HEK293T (cell line): Measurements from ENCODE around the gene TSEN34.

Experiments
- BHLHE40 ChIP-seq: fragments of 450-650 bp; IDR thresholded peaks from 2 replicates; pipeline ENCODE4 v1.6.1; 2016; ENCODE audit warnings: mild to moderate bottlenecking, moderate library complexity, borderline replicate concordance
- CTBP1 ChIP-seq: fragments of 450-650 bp; IDR thresholded peaks from 2 replicates; pipeline ENCODE4 v1.6.1; 2016; ENCODE audit warnings: borderline replicate concordance
- ELF4 ChIP-seq: fragments of 450-650 bp; IDR thresholded peaks from 2 replicates; pipeline ENCODE4 v1.6.1; 2017; ENCODE audit warnings: antibody characterized with exemption
- FOXK2 ChIP-seq: fragments of 450-650 bp; IDR thresholded peaks from 2 replicates; pipeline ENCODE4 v1.6.1; 2016; ENCODE audit warnings: mild to moderate bottlenecking
- HDGF ChIP-seq: fragments of 450-650 bp; IDR thresholded peaks from 2 replicates; pipeline ENCODE4 v1.6.1; 2017; ENCODE audit warnings: antibody characterized with exemption, borderline replicate concordance
- PKNOX1 ChIP-seq: fragments of 450-650 bp; IDR thresholded peaks from 2 replicates; pipeline ENCODE4 v1.6.1; 2016
- SP1 ChIP-seq: fragments of 450-650 bp; IDR thresholded peaks from 2 replicates; pipeline ENCODE4 v1.6.1; 2017
- SUZ12 ChIP-seq: fragments of 450-650 bp; IDR thresholded peaks from 2 replicates; pipeline ENCODE4 v1.6.1; 2016; ENCODE audit warnings: mild to moderate bottlenecking

GRCh38 chr19:54209811-54210494, 18.8 kb downstream of the TSEN34 start:
- TF ChIP-seq BHLHE40: no peak
- no peak for TF ChIP-seq SP1
- no peak for TF ChIP-seq SUZ12
- TF ChIP-seq ELF4: no peak
- TF ChIP-seq CTBP1: no peak
- TF ChIP-seq PKNOX1: no peak
- TF ChIP-seq HDGF: no peak
- TF ChIP-seq FOXK2: no peak
